Progenitor cell of endocrine pancreas (in vitro differentiated cells): ENCODE measurements around the gene HOXA4. TPM values are rescaled to one million over a fixed set of nuclear protein-coding genes. Genes with fewer than 3 reads are reported as not detected.

Source experiments
- DNase-seq: peaks from one replicate; pipeline ENCODE4 v3.0.0; 2021; ENCODE audit warnings: low spot score; ENCODE audit not compliant: unreplicated experiment
- H3K27ac Mint-ChIP-seq: 2 replicates; pipeline ENCODE4 v1.8.0; 2021; ENCODE audit warnings: mild to moderate bottlenecking, moderate library complexity, mixed read lengths
- H3K27me3 Mint-ChIP-seq: 2 replicates; pipeline ENCODE4 v1.8.0; 2021; ENCODE audit warnings: mixed read lengths
- H3K36me3 Mint-ChIP-seq: 2 replicates; pipeline ENCODE4 v1.8.0; 2022; ENCODE audit warnings: mixed read lengths; ENCODE audit not compliant: insufficient read depth
- H3K4me1 Mint-ChIP-seq: 2 replicates; pipeline ENCODE4 v1.8.0; 2021; ENCODE audit warnings: low read depth, mixed read lengths
- H3K4me3 Mint-ChIP-seq: 2 replicates; pipeline ENCODE4 v1.8.0; 2021; ENCODE audit warnings: low read depth, mild to moderate bottlenecking, moderate library complexity, mixed read lengths
- H3K9me3 Mint-ChIP-seq: 2 replicates; pipeline ENCODE4 v1.8.0; 2021; ENCODE audit warnings: low read depth, mixed read lengths
- CTCF ChIP-seq: fragments of 200-600 bp; sonication (generic); IDR thresholded peaks from one replicate; pipeline ENCODE4 v1.5.0; 2021; ENCODE audit warnings: antibody characterized with exemption, mild to moderate bottlenecking; ENCODE audit not compliant: unreplicated experiment
- total RNA-seq: library from RNA; stranded (reverse); gene quantifications from 2 replicates; pipeline ENCODE4 v1.2.1, GENCODE V29; 2021

Gene HOXA4
- total RNA-seq, 1 donor from 2014 or later = 13.7 TPM

GRCh38 chr7:27140126-27140857 lies 9.7 kb upstream of the HOXA4 start:
- Mint-ChIP-seq H3K4me1 (peaks cover 54% of the 10 kb centered on the region), H3K9me3 (no peaks in the 10 kb centered on the region), H3K36me3 (peaks cover 4% of the 10 kb centered on the region), H3K4me3 (peak overlapping the region; percentile 43), H3K27ac (peak overlapping the region; percentile 80), H3K27me3 (peaks cover 20% of the 10 kb centered on the region)
- DNase-seq = no peak
- no peak for TF ChIP-seq CTCF

- peaks cover 4% of the 10 kb centered on the region for H3K36me3 Mint-ChIP-seq
- H3K4me1 Mint-ChIP-seq = peaks cover 62% of the 10 kb centered on the region
- H3K9me3 Mint-ChIP-seq = no peaks in the 10 kb centered on the region
- H3K4me3 Mint-ChIP-seq = peak overlapping the region; percentile 62
- peak overlapping the region; percentile 80 for H3K27ac Mint-ChIP-seq
- H3K27me3 Mint-ChIP-seq = peaks cover 12% of the 10 kb centered on the region
- no peak for DNase-seq
- TF ChIP-seq CTCF = no peak
These were observed 9.0 kb upstream of the HOXA4 start for GRCh38 chr7:27139334-27140125.

GRCh38 chr7:27138985-27139333 lies 8.4 kb upstream of the HOXA4 start:
- H3K27me3 Mint-ChIP-seq = peaks cover 6% of the 10 kb centered on the region
- peaks cover 4% of the 10 kb centered on the region for H3K36me3 Mint-ChIP-seq
- DNase-seq = no peak
- no peak for TF ChIP-seq CTCF
- peaks cover 67% of the 10 kb centered on the region for H3K4me1 Mint-ChIP-seq
- no peaks in the 10 kb centered on the region for H3K9me3 Mint-ChIP-seq
- H3K4me3 Mint-ChIP-seq = peak overlapping the region; percentile 54
- H3K27ac Mint-ChIP-seq = peak overlapping the region; percentile 28

- Mint-ChIP-seq H3K27ac (peak overlapping the region; percentile 5), H3K4me1 (peaks cover 70% of the 10 kb centered on the region), H3K27me3 (peaks cover 4% of the 10 kb centered on the region), H3K36me3 (peaks cover 4% of the 10 kb centered on the region), H3K4me3 (peak overlapping the region; percentile 54), H3K9me3 (no peaks in the 10 kb centered on the region)
- no peak for TF ChIP-seq CTCF
- no peak for DNase-seq
These were observed 7.9 kb upstream of the HOXA4 start for GRCh38 chr7:27138472-27138871.

- Mint-ChIP-seq H3K36me3 (peaks cover 4% of the 10 kb centered on the region), H3K4me3 (peak overlapping the region; percentile 1), H3K27ac (peak overlapping the region; percentile 46), H3K27me3 (peaks cover 4% of the 10 kb centered on the region), H3K4me1 (peaks cover 76% of the 10 kb centered on the region), H3K9me3 (no peaks in the 10 kb centered on the region)
- no peak for TF ChIP-seq CTCF
- DNase-seq = no peak
These were observed 7.2 kb upstream of the HOXA4 start for GRCh38 chr7:27137640-27138315.
